GM10266 (cell line): ENCODE data around the gene SH3BP4.

Experiments
- DNase-seq: peaks from one replicate; pipeline ENCODE4 v3.0.0; 2012; ENCODE audit errors: extremely low spot score
- TF ChIP-seq, protein P1 (sequence below): IDR thresholded peaks from 2 replicates; pipeline ENCODE4 v1.5.1; 2012; ENCODE audit warnings: mild to moderate bottlenecking, low read depth; ENCODE audit not compliant: control insufficient read depth, insufficient read depth; ENCODE audit errors: missing control alignments

SH3BP4 gene, protein sequence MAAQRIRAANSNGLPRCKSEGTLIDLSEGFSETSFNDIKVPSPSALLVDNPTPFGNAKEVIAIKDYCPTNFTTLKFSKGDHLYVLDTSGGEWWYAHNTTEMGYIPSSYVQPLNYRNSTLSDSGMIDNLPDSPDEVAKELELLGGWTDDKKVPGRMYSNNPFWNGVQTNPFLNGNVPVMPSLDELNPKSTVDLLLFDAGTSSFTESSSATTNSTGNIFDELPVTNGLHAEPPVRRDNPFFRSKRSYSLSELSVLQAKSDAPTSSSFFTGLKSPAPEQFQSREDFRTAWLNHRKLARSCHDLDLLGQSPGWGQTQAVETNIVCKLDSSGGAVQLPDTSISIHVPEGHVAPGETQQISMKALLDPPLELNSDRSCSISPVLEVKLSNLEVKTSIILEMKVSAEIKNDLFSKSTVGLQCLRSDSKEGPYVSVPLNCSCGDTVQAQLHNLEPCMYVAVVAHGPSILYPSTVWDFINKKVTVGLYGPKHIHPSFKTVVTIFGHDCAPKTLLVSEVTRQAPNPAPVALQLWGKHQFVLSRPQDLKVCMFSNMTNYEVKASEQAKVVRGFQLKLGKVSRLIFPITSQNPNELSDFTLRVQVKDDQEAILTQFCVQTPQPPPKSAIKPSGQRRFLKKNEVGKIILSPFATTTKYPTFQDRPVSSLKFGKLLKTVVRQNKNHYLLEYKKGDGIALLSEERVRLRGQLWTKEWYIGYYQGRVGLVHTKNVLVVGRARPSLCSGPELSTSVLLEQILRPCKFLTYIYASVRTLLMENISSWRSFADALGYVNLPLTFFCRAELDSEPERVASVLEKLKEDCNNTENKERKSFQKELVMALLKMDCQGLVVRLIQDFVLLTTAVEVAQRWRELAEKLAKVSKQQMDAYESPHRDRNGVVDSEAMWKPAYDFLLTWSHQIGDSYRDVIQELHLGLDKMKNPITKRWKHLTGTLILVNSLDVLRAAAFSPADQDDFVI

DNA sequence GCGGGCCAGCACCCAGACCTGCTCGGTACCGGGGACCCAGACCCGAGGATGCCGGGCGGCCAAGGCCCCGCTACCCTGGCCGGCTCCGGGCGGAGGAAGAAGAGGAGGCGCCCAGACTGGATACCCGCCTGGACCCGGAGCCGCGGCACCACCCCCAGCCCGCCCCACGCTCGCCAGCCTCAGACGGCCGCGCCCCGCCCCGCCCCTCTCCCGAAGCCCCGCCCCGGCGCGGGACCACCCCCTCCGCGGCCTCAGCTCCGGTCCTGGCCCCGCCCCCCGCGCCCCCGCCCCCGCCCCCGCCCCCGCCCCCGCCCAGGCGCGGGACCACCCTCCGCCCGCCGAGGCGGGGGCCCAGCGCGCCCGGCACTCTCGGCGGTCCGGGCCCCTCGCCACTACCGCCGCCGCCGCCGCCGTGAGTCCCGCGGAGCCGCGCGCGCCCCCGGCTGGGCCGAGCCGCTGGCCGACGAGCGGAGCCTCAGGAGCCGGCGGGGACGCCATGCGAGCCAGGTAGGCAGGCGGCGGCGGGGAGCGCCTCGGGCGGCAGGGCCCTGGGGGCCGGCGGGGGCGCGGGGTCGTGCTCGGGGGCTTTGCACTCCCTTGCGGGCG, at the start of gene SH3BP4:
Gene SH3BP4 (plus strand): TSS at position 354 of the 606 bp plus-strand sequence. CDS start 82,986 bp downstream, outside the sequence.
- TF ChIP-seq, protein P1, sequence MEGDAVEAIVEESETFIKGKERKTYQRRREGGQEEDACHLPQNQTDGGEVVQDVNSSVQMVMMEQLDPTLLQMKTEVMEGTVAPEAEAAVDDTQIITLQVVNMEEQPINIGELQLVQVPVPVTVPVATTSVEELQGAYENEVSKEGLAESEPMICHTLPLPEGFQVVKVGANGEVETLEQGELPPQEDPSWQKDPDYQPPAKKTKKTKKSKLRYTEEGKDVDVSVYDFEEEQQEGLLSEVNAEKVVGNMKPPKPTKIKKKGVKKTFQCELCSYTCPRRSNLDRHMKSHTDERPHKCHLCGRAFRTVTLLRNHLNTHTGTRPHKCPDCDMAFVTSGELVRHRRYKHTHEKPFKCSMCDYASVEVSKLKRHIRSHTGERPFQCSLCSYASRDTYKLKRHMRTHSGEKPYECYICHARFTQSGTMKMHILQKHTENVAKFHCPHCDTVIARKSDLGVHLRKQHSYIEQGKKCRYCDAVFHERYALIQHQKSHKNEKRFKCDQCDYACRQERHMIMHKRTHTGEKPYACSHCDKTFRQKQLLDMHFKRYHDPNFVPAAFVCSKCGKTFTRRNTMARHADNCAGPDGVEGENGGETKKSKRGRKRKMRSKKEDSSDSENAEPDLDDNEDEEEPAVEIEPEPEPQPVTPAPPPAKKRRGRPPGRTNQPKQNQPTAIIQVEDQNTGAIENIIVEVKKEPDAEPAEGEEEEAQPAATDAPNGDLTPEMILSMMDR, result no peak
- peak; percentile 57 for DNase-seq

DNA sequence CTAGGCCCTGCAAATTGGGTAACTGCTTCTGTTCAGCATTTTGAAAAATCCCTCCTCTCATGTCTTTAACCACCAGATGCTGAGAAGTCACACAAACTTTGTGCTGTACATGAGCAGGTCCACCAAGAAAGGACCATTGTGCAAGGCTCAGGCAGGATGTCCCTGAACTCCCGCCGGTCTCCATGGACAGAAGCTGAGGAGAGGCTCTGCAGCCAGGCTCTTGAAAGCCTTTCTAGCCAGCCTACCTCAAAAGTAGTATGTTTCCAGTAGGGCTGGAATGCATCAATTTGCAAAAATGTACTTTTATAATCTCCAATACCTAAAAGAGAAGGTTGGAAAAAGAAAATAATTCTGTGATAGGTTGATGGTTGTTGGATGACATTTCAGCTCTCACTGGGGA, 47.0 kb upstream of the SH3BP4 start:
- TF ChIP-seq, protein P1, result no peak
- DNase-seq, result no peak

DNA sequence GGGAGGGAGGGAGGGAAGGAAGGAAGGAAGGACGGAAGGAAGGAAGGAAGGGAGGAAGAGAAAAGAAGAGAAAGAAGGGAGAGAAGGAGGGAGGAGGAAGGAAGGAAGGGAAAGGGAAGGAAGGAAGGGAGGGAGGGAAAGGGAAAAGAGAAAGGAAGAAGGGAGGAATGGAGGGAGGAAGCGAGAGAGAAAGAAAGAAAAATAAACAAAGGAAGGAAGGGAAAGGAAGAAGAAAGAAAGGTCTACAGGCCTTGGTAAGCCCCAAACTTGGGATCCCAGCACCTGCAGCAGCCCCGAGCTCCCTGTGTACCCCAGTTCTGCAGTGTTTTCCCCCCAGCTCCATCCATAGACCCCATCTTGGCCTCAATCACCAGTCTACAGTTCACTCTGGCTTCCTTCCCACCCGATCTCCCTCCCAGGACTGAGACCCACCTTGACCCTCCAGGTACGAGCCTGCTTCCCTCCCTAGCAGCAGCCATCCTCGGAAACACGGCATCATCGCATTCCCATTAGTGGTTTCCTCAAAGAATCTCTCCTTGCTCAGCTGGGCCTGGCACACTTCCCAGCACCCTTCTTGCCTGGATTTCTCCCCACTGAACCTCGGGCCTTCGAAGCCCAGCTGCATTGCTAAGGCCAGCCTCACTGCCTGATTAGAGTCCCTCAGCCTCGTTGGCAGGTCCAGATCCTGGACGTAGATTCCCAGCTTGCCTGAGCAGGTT, 46.1 kb upstream of the SH3BP4 start:
- TF ChIP-seq, protein P1, result no peak
- no peak for DNase-seq

DNA sequence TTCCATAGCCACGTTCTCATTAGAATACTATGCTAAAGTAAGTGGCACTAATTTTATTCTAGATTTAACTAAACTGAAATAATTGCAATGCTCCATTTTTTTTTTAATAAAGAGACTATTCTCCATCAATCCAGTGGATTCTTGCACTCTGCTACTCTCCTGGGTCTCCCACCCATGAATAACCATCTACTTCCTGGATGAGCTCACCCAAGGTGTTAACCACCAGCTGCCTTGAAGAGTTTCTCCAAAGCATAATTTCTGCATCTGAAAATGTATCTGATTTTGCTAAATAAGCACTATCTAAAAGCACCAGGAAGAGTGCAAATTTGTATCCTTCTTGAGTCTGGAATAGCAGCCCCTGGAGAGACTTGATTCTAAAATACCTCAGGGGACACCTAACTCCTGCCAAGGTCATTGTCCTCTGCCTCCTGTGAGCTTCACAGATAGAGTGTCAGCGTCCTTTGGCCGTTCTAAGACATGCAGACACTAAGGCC, 41.6 kb upstream of the SH3BP4 start:
- no peak for DNase-seq
- TF ChIP-seq, protein P1, result no peak

DNA sequence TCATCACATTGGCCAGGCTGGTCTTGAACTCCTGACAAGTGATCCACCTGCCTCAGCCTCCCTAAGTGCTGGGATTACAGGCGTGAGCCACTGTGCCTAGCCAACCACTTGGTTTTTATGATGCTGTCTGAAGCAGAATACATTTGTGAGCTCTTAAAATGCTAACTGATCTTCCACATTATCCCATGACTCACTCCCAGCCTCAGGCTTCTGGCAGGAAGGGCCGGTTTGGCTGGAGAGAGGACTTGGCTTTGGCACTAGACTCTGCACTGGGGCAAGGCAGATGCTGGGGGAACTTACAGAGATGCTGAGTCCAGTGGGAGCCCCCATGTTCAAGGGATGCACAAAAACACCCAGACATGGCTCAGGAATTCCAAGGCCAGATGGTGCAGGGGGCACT, 40.5 kb upstream of the SH3BP4 start:
- no peak for DNase-seq
- TF ChIP-seq, protein P1, result no peak

DNA sequence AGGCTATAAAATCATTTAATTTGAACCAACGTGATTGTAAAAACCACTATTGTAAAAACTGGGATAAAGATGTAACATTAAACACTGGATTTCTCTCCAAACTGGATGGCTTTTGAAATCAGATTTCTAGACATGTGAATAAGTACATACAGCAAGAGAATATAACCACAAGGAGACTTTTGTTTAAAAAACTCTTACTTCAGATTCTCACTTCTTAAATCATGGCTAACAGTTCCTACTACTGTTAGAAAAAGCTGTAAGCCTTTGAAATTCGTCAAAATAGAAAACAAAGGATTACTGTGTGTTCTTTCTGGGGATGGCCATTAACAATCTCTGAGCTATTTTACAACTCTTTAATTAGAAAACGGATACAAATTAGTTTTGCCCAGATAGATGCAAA, 39.4 kb upstream of the SH3BP4 start:
- TF ChIP-seq, protein P1, result no peak
- DNase-seq, result no peak
